GM21529 (cell line): ENCODE measurements around the gene ZNF202.
"Not testable (repeated sequence)": the region's sequence is repeated elsewhere in the genome, so short reads cannot be mapped to it uniquely, and the experiment has no call there.

ENCODE experiments used
- ATAC-seq: cut with Tn5 transposase; IDR thresholded peaks from one replicate; pipeline ENCODE4 v1.9.1; 2021; ENCODE audit not compliant: unreplicated experiment

Gene ZNF202

GRCh38 chr11:123742031-123742723 is 717 bp upstream of the ZNF202 start:
- no peak for ATAC-seq

GRCh38 chr11:123740787-123741158 is 687 bp downstream of the ZNF202 start:
- peak; percentile 1 for ATAC-seq

GRCh38 chr11:123738374-123738773 is 3.1 kb downstream of the ZNF202 start:
- no peak for ATAC-seq

- ATAC-seq = no peak
Observed at GRCh38 chr11:123736769-123737168, 4.7 kb downstream of the ZNF202 start.

GRCh38 chr11:123729602-123730001 is 11.9 kb downstream of the ZNF202 start:
- no peak for ATAC-seq

- no peak for ATAC-seq
Observed at GRCh38 chr11:123725995-123726655, 15.3 kb downstream of the ZNF202 start.

- ATAC-seq = no peak
Observed at GRCh38 chr11:123719452-123719851, 22.0 kb downstream of the ZNF202 start.

- ATAC-seq = no peak
Observed at GRCh38 chr11:123718469-123718868, 23.0 kb downstream of the ZNF202 start.

GRCh38 chr11:123718063-123718462 is 23.4 kb downstream of the ZNF202 start:
- ATAC-seq = no peak

- not testable (repeated sequence) for ATAC-seq
Observed at GRCh38 chr11:123712627-123713026, 28.8 kb downstream of the ZNF202 start.

- no peak for ATAC-seq
Observed at GRCh38 chr11:123707606-123708205, 33.8 kb downstream of the ZNF202 start.

- no peak for ATAC-seq
Observed at GRCh38 chr11:123707206-123707605, 34.3 kb downstream of the ZNF202 start.

GRCh38 chr11:123704341-123704740 is 37.1 kb downstream of the ZNF202 start:
- ATAC-seq = no peak

- no peak for ATAC-seq
Observed at GRCh38 chr11:123702696-123703095, 38.8 kb downstream of the ZNF202 start.

GRCh38 chr11:123702139-123702538 is 39.3 kb downstream of the ZNF202 start:
- ATAC-seq = no peak

GRCh38 chr11:123700772-123701171 is 40.7 kb downstream of the ZNF202 start:
- ATAC-seq = no peak

GRCh38 chr11:123698546-123699127 is 42.8 kb downstream of the ZNF202 start:
- no peak for ATAC-seq

- ATAC-seq = no peak
Observed at GRCh38 chr11:123696183-123696582, 45.3 kb downstream of the ZNF202 start.

GRCh38 chr11:123695231-123695630 is 46.2 kb downstream of the ZNF202 start:
- no peak for ATAC-seq

GRCh38 chr11:123694551-123694950 is 46.9 kb downstream of the ZNF202 start:
- no peak for ATAC-seq

- ATAC-seq = no peak
Observed at GRCh38 chr11:123692961-123693360, 48.5 kb downstream of the ZNF202 start.

- no peak for ATAC-seq
Observed at GRCh38 chr11:123690485-123690884, 51.0 kb downstream of the ZNF202 start.
